ENCODE results near the gene XPO5.
"Not testable (repeated sequence)": the region's sequence is repeated elsewhere in the genome, so short reads cannot be mapped to it uniquely, and the experiment has no call there.

XPO5 gene

DNA sequence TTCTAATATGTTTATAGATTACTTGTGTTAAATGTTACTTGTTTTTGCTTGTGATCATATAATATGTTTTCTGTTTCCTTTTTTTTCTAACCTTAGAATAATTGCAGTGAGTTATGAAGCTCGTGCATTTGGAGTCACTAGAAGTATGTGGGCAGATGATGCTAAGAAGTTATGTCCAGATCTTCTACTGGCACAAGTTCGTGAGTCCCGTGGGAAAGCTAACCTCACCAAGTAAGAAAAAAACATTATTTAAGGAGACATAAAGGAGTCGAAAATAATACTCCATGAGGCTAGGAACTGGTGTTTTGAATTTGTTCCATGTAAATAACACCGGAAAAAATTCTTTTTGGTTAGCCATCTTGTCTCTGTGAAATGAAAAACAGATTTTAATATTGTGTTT lies 7.1 kb upstream of the XPO5 start:
- DNase-seq, result no peak

DNA sequence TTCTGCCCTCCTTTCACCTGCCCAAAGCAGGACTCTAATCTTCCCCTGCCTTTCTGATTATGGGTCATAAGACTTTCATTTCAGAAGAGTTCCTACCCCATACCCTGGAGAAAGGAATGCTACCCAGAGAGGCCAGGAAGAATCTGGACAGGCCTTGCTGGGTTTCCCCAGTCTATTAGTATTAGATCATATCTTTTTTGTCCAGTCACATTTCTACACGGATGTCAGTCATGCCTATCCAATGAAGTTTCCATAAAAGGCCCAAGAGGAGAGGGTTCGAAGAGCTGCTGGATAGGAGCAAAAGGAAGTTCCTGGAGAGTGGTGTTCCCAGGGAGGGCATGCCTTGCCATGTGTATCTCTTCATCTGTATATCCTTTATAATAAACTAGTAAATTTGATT lies 3.3 kb upstream of the XPO5 start:
- no peak for DNase-seq

GRCh38 chr6:43578748-43579147 lies 2.9 kb upstream of the XPO5 start:
- DNase-seq, result no peak

GRCh38 chr6:43575105-43575771 lies 600 bp downstream of the XPO5 start:
- DNase-seq, result no peak

- no peak for DNase-seq
These were observed 3.8 kb downstream of the XPO5 start for GRCh38 chr6:43572015-43572414.

DNA sequence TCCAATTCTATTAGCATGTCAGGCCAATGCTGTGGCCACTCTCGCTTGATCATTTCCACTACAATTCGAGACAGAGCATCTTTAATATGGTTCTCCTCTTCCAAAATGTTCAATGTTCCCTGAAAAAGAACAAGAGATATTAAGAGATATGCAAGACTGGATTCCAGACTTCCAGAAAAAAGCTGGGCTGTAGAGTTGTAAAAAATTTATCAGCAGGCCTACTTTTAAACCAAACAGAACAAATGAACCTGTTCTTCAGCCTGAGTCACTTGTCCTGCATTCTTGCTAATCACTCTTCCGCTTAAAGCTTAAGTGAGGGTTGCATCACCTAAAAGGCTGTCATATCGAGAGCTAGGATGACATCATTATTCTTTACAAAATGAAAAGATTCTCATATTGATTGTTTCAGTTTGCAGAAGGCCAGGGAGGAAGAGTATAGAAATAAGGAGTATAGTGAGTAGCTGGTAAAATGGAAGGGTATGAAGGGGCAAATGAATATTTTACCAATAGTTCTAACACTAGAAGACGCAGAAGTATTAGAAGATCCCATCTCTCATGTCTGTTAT lies 4.9 kb downstream of the XPO5 start:
- DNase-seq, result no peak

GRCh38 chr6:43559328-43559727 lies 16.5 kb downstream of the XPO5 start:
- no peak for DNase-seq

DNA sequence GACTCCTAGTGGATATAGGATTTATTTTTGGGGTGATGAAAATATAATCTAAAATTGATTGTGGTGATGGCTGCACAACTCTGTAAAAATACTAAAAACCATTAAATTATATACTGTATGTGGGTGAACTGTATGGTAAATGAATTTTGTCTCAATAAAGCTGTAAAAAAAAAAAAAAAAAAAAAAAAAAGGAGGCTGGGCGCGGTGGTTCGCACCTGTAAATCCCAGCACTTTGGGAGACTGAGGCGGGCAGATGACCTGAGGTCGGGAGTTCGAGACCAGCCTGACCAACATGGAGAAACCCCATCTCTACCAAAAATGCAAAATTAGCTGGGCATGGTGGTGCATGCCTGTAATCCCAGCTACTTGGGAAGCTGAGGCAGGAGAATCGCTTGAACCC lies 18.2 kb downstream of the XPO5 start:
- not testable (repeated sequence) for DNase-seq

- DNase-seq, result no peak
These were observed 28.6 kb downstream of the XPO5 start for GRCh38 chr6:43547222-43547621.

GRCh38 chr6:43544461-43544860 lies 31.4 kb downstream of the XPO5 start:
- no peak for DNase-seq

GRCh38 chr6:43541774-43542471 lies 33.9 kb downstream of the XPO5 start:
- DNase-seq, result no peak

DNA sequence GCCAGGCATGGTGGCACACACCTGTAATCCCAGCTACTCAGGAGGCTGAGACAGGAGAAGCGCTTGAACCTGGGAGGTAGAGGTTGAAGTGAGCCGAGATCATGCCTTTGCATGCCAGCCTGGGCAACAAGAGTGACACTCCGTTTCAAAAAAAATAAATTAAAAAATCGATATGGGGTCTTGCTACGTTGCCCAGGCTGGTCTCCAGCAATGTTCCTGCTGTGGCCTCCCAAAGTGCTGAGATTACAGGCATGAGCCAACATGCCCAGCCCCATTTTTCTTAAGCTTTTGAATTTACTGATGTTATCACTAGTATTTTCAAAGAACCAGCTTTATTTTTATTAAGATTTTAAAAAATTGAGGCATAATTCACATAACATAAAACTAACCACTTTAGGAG lies 35.3 kb downstream of the XPO5 start:
- DNase-seq, result no peak

DNA sequence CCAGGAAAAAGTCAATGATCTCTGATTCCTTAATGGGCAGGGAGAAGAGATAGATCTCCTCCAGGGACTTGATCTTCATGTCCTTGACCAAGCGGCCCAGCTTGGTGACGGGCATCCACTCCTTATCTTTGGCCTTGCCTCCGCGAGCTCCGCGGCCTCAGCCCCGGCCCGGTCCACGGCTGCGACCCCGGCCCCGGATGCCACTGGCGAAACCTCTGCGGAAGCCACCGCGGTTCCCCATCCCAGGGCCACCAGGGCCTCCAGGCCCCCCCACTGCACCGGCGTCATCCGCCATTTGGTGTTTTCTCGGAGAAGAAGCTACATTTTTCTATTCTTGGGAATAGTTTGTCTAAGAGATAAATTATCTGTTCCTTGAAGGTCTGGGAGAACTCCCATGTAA lies 36.4 kb downstream of the XPO5 start:
- not testable (repeated sequence) for DNase-seq

DNA sequence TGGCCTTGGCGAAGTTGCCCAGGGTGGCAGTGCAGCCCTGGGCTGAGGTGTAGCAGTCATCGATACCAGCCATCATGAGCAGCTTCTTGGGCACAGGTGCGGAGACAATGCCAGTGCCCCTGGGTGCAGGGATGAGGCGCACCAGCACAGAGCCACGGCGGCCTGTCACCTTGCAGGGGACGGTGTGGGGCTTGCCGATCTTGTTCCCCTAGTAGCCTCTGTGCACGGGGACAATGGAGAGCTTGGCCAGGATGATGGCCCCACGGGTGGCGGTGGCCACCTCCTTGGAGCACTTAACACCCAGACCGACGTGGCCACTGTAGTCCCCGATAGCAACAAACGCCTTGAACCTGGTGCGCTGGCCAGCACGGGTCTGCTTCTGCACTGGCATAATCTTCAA lies 36.9 kb downstream of the XPO5 start:
- DNase-seq, result not testable (repeated sequence)

DNA sequence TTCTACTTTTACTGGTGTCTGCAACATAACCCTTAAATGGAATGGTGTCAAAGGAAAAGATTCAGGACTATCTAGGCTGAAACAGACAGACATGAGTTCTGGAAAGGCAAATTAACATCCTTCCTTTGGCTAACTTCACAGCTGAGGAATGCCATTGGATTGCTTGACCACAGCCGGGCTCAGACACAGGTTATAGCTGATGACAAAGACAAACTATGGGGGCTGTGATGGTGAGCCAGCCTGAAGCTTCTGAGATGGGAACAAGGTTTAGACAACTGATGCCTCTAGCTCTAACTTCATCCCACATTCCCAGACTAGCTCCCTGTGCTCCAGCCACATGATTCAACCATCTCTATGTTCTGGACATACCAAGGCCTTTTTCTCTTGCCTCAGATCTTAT lies 43.6 kb downstream of the XPO5 start:
- no peak for DNase-seq

- DNase-seq, result no peak
These were observed 51.3 kb downstream of the XPO5 start for GRCh38 chr6:43524483-43524961.

DNA sequence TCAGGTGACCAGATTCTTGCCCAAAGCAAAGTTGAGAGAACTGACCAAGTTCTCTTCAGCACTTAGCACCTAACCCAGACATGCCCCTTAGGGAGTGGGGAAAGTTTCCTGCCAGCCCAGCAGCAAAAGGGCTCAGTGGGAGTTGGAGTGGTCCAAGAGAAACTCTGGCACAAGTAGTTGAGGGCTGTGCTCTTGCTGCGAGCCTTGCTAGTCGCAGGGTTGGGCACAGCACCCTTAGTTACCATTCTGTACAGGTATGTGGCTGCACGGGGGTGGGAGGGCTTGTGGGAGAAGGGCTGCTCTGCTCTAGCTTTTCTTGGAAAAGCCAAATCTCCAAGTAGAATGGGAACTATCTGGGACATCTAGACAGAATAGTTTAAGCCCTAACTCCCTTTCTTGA lies 52.6 kb downstream of the XPO5 start:
- no peak for DNase-seq

DNA sequence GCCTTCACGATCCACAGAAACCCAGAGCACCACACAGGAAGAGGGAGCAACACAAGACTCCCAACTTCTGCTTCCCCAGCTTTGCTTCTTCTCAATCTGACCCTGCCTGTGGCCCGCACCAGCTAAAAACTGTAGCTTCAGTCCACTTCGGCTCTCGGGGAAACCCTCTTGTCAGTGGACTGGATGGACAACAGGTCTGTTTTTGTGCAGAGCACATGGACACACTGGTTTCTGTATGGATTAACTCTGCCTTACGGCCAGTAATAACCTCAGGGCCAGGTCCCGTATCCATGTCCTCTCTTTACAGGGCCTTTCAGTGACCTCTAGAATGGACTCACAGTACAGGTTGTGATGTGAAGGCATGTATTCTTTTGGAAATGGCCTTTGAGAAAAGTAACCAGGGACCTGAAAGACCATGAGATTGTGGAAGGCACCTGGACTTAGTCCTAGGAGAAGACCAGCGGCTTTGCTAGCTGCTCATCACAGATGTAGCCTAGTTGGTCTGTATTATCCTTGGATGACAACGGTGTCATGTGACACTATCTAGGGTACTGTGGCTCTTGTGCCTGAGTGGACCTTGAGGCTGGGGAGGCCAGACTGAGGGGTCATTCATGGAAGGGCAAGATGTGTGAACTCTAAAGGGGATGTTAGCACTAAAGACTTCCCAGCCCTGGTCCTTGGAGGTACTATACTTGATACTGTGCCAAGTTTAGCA lies 53.1 kb downstream of the XPO5 start:
- no peak for DNase-seq

DNA sequence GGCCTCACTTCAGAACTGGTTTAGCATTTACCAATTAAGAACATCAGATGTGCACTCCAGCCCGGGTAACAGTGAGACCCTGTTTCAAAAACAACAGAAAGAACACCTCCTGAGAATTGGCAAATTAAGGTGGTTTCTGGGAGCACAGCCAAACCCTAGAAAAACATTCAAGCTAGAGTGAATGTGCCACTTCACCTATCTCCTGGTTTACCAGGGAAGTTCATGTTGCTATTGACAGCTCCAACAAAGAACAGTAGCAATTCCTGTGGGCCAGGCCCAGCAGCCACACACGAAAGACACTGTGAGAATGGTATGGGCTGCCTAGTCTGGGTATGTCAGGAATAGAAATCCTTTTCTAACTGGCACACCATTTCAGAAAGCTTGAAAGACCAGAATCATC lies 54.0 kb downstream of the XPO5 start:
- DNase-seq, result no peak

DNA sequence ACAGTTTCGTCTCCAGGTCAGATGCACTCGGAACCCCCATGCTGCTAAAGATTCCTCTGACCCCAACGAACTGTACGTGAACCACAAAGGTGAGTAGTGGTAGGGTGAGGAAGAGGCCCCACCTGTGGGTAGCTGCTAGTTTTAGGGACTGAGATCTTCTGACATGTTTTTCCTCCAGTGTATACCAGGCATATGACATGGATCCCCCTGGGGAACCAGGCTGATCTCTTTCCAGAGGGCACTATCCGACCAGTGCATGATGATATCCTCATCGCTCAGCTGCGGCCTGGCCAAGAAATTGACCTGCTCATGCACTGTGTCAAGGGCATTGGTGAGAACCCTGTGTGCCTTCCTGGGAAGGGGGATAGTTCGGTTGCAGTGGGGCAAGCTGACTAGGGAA lies 55.7 kb downstream of the XPO5 start:
- no peak for DNase-seq

DNA sequence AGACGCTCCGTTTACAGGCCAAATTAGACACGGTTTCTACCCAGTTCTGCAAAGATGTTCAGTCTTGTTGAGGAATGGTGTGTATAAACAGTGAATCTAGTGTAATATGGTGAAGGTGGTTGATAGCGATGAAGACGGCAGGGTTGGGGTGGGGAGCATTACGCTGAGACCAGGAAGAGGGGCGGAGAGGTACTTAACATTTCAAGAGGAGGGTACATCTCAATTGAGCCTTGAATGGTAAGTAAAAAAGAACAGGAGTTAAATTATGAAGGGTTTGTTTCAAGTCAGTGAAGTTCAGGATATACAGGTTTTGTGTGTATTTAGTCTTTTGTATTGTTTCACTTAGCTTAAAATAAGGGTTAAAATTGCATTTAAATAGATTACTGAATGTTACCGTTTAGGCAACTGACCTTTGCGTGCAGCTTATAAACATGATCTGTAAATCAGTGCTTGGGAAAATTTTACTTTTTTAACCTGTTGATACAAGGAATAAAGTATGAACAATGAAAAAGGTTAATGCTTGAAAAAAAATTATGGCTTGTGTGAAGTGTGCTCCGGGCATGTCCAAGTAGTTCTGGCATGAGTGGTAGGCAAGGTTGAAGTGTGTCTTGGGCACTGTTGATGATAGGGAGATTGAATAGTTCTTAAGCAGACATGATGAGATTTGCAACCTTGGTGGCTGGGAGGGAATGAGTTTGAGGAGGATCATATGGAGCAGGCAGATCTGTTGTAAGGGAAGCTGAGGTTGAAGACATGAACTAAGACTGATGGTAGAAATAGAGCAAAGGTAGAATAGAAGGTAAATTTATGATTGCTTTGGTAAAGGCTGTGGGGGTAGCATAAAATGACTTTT lies 58.1 kb downstream of the XPO5 start:
- DNase-seq, result no peak

DNA sequence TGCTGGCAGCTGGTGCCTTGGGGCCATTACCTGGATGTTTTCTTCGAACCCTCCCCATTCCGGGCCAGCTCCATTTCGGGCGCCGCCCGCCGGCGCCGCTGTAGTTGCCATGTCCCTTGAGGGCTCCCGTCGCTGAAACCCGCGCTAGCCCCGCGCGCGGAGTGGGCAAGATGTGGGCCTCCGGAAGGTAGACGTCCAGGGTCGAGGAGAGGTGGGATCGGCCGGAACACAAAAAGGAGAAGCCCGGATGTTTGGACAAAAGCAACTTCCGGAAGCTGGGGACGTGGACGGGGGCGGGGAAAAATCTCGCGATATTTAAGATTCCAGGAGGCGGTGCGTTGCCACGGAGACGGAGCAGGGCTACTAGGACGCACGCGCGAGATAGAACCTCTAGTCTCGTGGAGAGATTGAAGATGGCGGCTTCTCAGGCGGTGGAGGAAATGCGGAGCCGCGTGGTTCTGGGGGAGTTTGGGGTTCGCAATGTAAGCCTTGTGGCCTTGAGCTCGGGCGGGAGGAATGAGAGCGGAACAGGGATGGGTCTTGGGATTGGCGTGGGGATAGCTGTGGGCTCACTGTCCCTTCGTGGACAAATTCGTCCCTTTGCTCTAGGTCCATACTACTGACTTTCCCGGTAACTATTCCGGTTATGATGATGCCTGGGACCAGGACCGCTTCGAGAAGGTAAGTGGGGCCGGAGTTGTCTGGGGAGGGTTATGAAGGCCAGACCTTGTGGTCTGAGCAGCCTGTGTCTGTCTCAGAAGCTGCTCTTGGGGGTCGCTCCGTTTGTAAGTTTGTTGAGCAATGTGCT lies 58.9 kb downstream of the XPO5 start, which contains the start of the genes POLR1C and YIPF3:
POLR1C (plus strand) TSS at position 393 of the 808 bp plus-strand sequence; CDS start at position 414, 21 bp downstream.
YIPF3 (minus strand) TSS at position 230 of the 808 bp plus-strand sequence; CDS start at position 111, 119 bp downstream.
- peak; percentile 95 to 97 for DNase-seq
